SK-N-DZ (cell line): ENCODE data around the gene LHX2.

Experiments used
- DNase-seq: peaks from one replicate; pipeline ENCODE4 v3.0.0-alpha.2; 2015; ENCODE audit warnings: low spot score

Gene LHX2

GRCh38 chr9:124060844-124061605 is 49.5 kb downstream of the LHX2 start:
- no peak for DNase-seq

- DNase-seq, result no peak
Measured at GRCh38 chr9:124062172-124062571, 50.6 kb downstream of the LHX2 start.

- DNase-seq, result no peak
Measured at GRCh38 chr9:124066783-124067577, 55.4 kb downstream of the LHX2 start.

GRCh38 chr9:124068251-124068650 is 56.7 kb downstream of the LHX2 start:
- no peak for DNase-seq

- DNase-seq, result no peak
Measured at GRCh38 chr9:124074746-124075145, 63.2 kb downstream of the LHX2 start.

GRCh38 chr9:124075761-124076160 is 64.2 kb downstream of the LHX2 start:
- no peak for DNase-seq

- DNase-seq, result no peak
Measured at GRCh38 chr9:124077915-124078572, 66.5 kb downstream of the LHX2 start.

- DNase-seq, result no peak
Measured at GRCh38 chr9:124078641-124079040, 67.1 kb downstream of the LHX2 start.

GRCh38 chr9:124079176-124079925 is 67.8 kb downstream of the LHX2 start:
- DNase-seq, result no peak

GRCh38 chr9:124082622-124083021 is 71.1 kb downstream of the LHX2 start:
- DNase-seq, result no peak
